ENCODE measurements around the gene PACRG. TPM values are rescaled to one million over a fixed set of nuclear protein-coding genes. Genes with fewer than 3 reads are reported as not detected.

Gene PACRG
- total RNA-seq, 1 experiment from 2014 or later = 0.59 TPM

- ChIA-PET CTCF (no interaction called here), POLR2A (no interaction called here)
- TF ChIP-seq TCF7L2 (IDR thresholded peaks at IDR 0.05; ENCODE audit: low read depth, low read length) = no peak
Observed at GRCh38 chr6:162887981-162888689, 160.4 kb downstream of the PACRG start.

GRCh38 chr6:162889303-162889702 lies 161.5 kb downstream of the PACRG start:
- Histone ChIP-seq H3K27me3 (ENCODE audit: control insufficient read depth, insufficient read depth, low read length) (no peaks in the 10 kb centered on the region), H3K4me1 (ENCODE audit: control insufficient read depth, insufficient read depth, low read length) (no peaks in the 10 kb centered on the region), H3K9me3 (ENCODE audit: control insufficient read depth, insufficient read depth, low read depth, low read length) (no peaks in the 10 kb centered on the region), H3K27ac (ENCODE audit: low read length) (no peak overlapping the region), H3K4me3 (ENCODE audit: low read depth in 2 of 2, low read length in 2 of 2) (no peak overlapping the region), H3K36me3 (ENCODE audit: control insufficient read depth, insufficient read depth, low read length) (no peaks in the 10 kb centered on the region)
- intact Hi-C loops (cut with micrococcal nuclease; ENCODE audit: unreplicated experiment) = no loop called here
- DNase-seq (ENCODE audit: low read depth, low spot score) (no peak), ATAC-seq (no peak)
- BruUV-seq (replicated peaks) = no TSS peak
- in situ Hi-C loops (cut with HindIII; ENCODE audit: low pct_unique_long_range_greater_than_20kb, low sequenced_read_pairs) = no loop called here
- ChIA-PET CTCF (no interaction called here), POLR2A (no interaction called here)
- TF ChIP-seq REST (IDR thresholded peaks at IDR 0.05; ENCODE audit: insufficient read depth in 1 of 2, low read depth in 2 of 2, low read length in 1 of 2) (no peak), SIN3A (IDR thresholded peaks at IDR 0.05; ENCODE audit: borderline replicate concordance, insufficient read depth, low read depth, low read length) (no peak), TCF7L2 (IDR thresholded peaks at IDR 0.05; ENCODE audit: low read depth, low read length) (no peak), POLR2AphosphoS5 (IDR thresholded peaks at IDR 0.05; ENCODE audit: low read depth, low read length) (no peak), CTCF (IDR thresholded peaks at IDR 0.05) (no peak)

More at GRCh38 chr6:162887981-162888689, 160.4 kb downstream of the PACRG start:
- ATAC-seq = no peak
- Histone ChIP-seq H3K4me3 (ENCODE audit: low read depth in 2 of 2, low read length in 2 of 2) (no peak overlapping the region), H3K4me1 (ENCODE audit: control insufficient read depth, insufficient read depth, low read length) (no peaks in the 10 kb centered on the region), H3K9me3 (ENCODE audit: control insufficient read depth, insufficient read depth, low read depth, low read length) (no peaks in the 10 kb centered on the region), H3K36me3 (ENCODE audit: control insufficient read depth, insufficient read depth, low read length) (no peaks in the 10 kb centered on the region), H3K27me3 (ENCODE audit: control insufficient read depth, insufficient read depth, low read length) (no peaks in the 10 kb centered on the region), H3K27ac (ENCODE audit: low read length) (no peak overlapping the region)
- intact Hi-C loops (cut with micrococcal nuclease; ENCODE audit: unreplicated experiment) = no loop called here
- no peak for DNase-seq (ENCODE audit: low read depth, low spot score)
- no TSS peak for BruUV-seq (replicated peaks)
- in situ Hi-C loops (cut with HindIII; ENCODE audit: low pct_unique_long_range_greater_than_20kb, low sequenced_read_pairs) = no loop called here

GRCh38 chr6:162898011-162898410 lies 170.2 kb downstream of the PACRG start:
- no peak for TF ChIP-seq TCF7L2 (IDR thresholded peaks at IDR 0.05; ENCODE audit: low read depth, low read length)
- no peak for TF ChIP-seq REST (IDR thresholded peaks at IDR 0.05; ENCODE audit: insufficient read depth in 1 of 2, low read depth in 2 of 2, low read length in 1 of 2)
- no peak for TF ChIP-seq SIN3A (IDR thresholded peaks at IDR 0.05; ENCODE audit: borderline replicate concordance, insufficient read depth, low read depth, low read length)
- no peak for TF ChIP-seq CTCF (IDR thresholded peaks at IDR 0.05)
- no peak for TF ChIP-seq POLR2AphosphoS5 (IDR thresholded peaks at IDR 0.05; ENCODE audit: low read depth, low read length)
- POLR2A ChIA-PET = no interaction called here
- Histone ChIP-seq H3K27ac (ENCODE audit: low read length) (no peak overlapping the region), H3K4me3 (ENCODE audit: low read depth in 2 of 2, low read length in 2 of 2) (no peak overlapping the region), H3K4me1 (ENCODE audit: control insufficient read depth, insufficient read depth, low read length) (no peaks in the 10 kb centered on the region), H3K36me3 (ENCODE audit: control insufficient read depth, insufficient read depth, low read length) (no peaks in the 10 kb centered on the region), H3K27me3 (ENCODE audit: control insufficient read depth, insufficient read depth, low read length) (no peaks in the 10 kb centered on the region; the same call in 1 of the 2 replicates), H3K9me3 (ENCODE audit: control insufficient read depth, insufficient read depth, low read depth, low read length) (no peaks in the 10 kb centered on the region)
- intact Hi-C loops (cut with micrococcal nuclease; ENCODE audit: unreplicated experiment) (no loop called here), in situ Hi-C loops (cut with HindIII; ENCODE audit: low pct_unique_long_range_greater_than_20kb, low sequenced_read_pairs) (no loop called here)
- BruUV-seq (replicated peaks) = no TSS peak
- ATAC-seq = no peak
- CTCF ChIA-PET = no interaction called here
- no peak for DNase-seq (ENCODE audit: low read depth, low spot score)
